Heart left ventricle (tissue), 16 donors: ENCODE results near the gene TRPV5. TPM values are rescaled to one million over a fixed set of nuclear protein-coding genes. Genes with fewer than 3 reads are reported as not detected.

ENCODE experiments used
- ATAC-seq, 4 donors: fragments of 200-7000 bp; cut with Tn5 transposase; one replicate each; pipeline ENCODE4 v1.9.1; 2020 to 2022; ENCODE audit warnings: moderate library complexity in 4 of 4, mild to moderate bottlenecking in 3 of 4, moderate number of reproducible peaks in 1 of 4
- DNase-seq, 5 donors: peaks; one replicate each; pipeline ENCODE4 v3.0.0-alpha.2; 2020
- H3K27ac ChIP-seq, 12 donors: fragments of 200-600 bp; sonication (generic) in 4 of 12; one replicate each; pipeline versions ENCODE4 v1.5.0 to v1.8.0; 2016 to 2022; ENCODE audit warnings: mild to moderate bottlenecking in 2 of 12
- H3K27me3 ChIP-seq, 9 donors: fragments of 200-600 bp; sonication (generic) in 2 of 9; one replicate each; pipeline versions ENCODE4 v1.5.1 to v1.8.0; 2016 to 2022; ENCODE audit warnings: mild to moderate bottlenecking in 3 of 9
- H3K36me3 ChIP-seq, 9 donors: fragments of 200-600 bp; sonication (generic) in 2 of 9; one replicate each; pipeline versions ENCODE4 v1.5.0 to v1.8.0; 2018 to 2022; ENCODE audit warnings: mild to moderate bottlenecking in 2 of 9
- H3K4me1 ChIP-seq, 12 donors: fragments of 200-600 bp; sonication (generic) in 4 of 12; one replicate each; pipeline versions ENCODE4 v1.5.0 to v1.8.0; 2016 to 2022; ENCODE audit warnings: mild to moderate bottlenecking in 3 of 12
- H3K4me3 ChIP-seq, 12 donors: fragments of 200-600 bp; sonication (generic) in 4 of 12; one replicate each; pipeline versions ENCODE4 v1.5.0 to v1.8.0; 2017 to 2022; ENCODE audit warnings: mild to moderate bottlenecking in 9 of 12, moderate library complexity in 4 of 12
- H3K9me3 ChIP-seq, 12 donors: fragments of 200-600 bp; sonication (generic) in 4 of 12; one replicate each; pipeline versions ENCODE4 v1.5.0 to v1.8.0; 2016 to 2022; ENCODE audit warnings: mild to moderate bottlenecking in 1 of 12
- CTCF ChIP-seq, 12 donors: fragments of 200-600 bp; sonication (generic) in 4 of 12; IDR thresholded peaks; one replicate each; pipeline versions ENCODE4 v1.5.0 to v1.8.0; 2018 to 2022; ENCODE audit warnings: antibody characterized with exemption in 12 of 12, mild to moderate bottlenecking in 5 of 12
- POLR2A ChIP-seq, 2 donors: fragments of 450-650 bp; IDR thresholded peaks; one replicate each; pipeline ENCODE4 v1.6.1; 2017; ENCODE audit warnings: antibody characterized with exemption in 2 of 2, mild to moderate bottlenecking in 2 of 2, moderate library complexity in 2 of 2
- WGBS, 4 donors: extraction: QIAGEN DNeasy Blood & Tissue Kit in 2 of 4; methylation state at CpG; one replicate each; pipeline versions ENCODE4 v1.1.5 to v1.1.7; 2013 to 2018; 5-methylcytosine and 5-hydroxymethylcytosine counted together
- intact Hi-C, 10 donors: fragments of 100-400 bp; cut with DNase I; formaldehyde crosslinking; loops; one replicate each; pipeline versions ENCODE4 v1.11.1 to v1.14.2; 2022
- polyA plus RNA-seq, 2 donors: library from polyadenylated mRNA; stranded (reverse); fragments of 200-250 nt; gene quantifications; one replicate each; pipeline ENCODE4 v1.2.3, GENCODE V29; 2013
- total RNA-seq, 9 donors: library from RNA; depleted of rRNA in 2 of 9; stranded (reverse); fragments of >200 nt in 2 of 9; fragmentation: NEBNext Ultra II Directional in 3 of 9; extraction: Animal tissue kit (Norgen Biotek cat#: 25700) in 3 of 9; gene quantifications; one replicate each; pipeline versions ENCODE4 v1.1.0 to v1.2.4, GENCODE V29; 2016 to 2023
- donor health status: ischemic (EF 13 %, LVEDD 7.1; RV severe dilation, severe dysfunction).
- donor health status: healthy with polysubstance abuse.
- donor health status: DM: no; HTN: yes; CAD: no.
- donor health status: DM: no; HTN: no; CAD: no.
- donor health status: ischemic (EF 25% LVEDD 6.9; RV normal size, moderate dysfunction).
- donor health status: ischemic (EF 25% LVEDD 5.7; RV mildly dilated, moderate dysfunction).
- donor health status: healthy.
- donor health status: DM: yes; HTN: yes; CAD: no.
- donor health status: ischemic (EF 35%, LVEDD 5.7; RV mildly dilated, moderate dysfunction).
- donor health status: nonischemic (EF 11% LVEDD 7.7; RV severe dilation, severe dysfunction).
- donor health status: DM: yes; HTN: yes; CAD: no.
- donor health status: PGD.
- donor health status: ischemic (EF 29% LVEDD 5.4; RV normal size, mild dysfunction).
- donor health status: nonischemic (EF 23%, LVEDD 6.1; RV moderate dilation, normal function).

TRPV5 gene
- total and polyA plus RNA-seq, 11 donors: not detected

DNA sequence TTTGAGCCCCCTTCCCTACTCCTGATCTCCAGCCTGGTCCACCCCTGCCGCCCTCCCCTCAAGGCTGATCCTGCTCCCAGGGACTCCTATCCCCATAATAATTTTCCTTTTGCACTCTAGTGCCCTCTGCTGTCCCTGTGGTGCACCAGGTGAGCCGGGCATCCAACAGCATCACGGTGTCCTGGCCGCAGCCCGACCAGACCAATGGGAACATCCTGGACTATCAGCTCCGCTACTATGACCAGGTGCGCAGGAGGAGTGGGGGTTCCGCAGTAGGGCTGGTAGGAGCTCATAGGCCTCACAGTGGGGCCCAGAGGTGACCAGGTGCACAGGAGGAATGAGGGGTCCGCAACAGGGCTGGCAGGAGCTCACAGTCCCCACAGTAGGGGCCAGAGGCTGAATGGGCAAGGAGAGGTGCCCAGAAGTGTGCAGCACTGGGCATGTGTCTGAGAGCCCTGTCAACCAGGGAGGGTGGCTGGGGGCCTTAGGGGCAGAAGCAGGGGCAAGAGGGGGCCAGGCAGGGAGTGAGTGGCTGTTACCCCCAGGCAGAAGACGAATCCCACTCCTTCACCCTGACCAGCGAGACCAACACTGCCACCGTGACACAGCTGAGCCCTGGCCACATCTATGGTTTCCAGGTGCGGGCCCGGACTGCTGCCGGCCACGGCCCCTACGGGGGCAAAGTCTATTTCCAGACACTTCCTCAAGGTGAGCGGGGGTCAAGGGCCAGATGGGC is 67.0 kb downstream of the TRPV5 start:
- Histone ChIP-seq H3K27ac (no peak overlapping the region), H3K4me3 (no peak overlapping the region), H3K36me3 (no peaks in the 10 kb centered on the region), H3K27me3 (peaks cover 0 to 4% (median 0%) of the 10 kb centered on the region in 9 donors), H3K9me3 (no peaks in the 10 kb centered on the region), H3K4me1 (no peaks in the 10 kb centered on the region)
- intact Hi-C loops: loop anchor here in 1 of 10 donors (1.0 kb wide), 1 partner anchor 12 kb away; no protein-coding TSS in a partner anchor
- DNase-seq (peak in 1 of 5 donors; percentile 57), ATAC-seq (peak in 3 of 4 donors; percentile 62 to 75 (median 63))
- 69 to 76% (median 71%) methylated on average over 18 of the region's 18 CpGs for WGBS, 4 donors
- TF ChIP-seq CTCF (IDR thresholded peaks at IDR 0.05) (peak; percentile 32 to 61 (median 45)), POLR2A (IDR thresholded peaks at IDR 0.05) (no peak)

- Histone ChIP-seq H3K4me1 (no peaks in the 10 kb centered on the region), H3K9me3 (no peaks in the 10 kb centered on the region), H3K36me3 (no peaks in the 10 kb centered on the region), H3K27me3 (peaks cover 0 to 4% (median 0%) of the 10 kb centered on the region in 9 donors), H3K4me3 (no peak overlapping the region), H3K27ac (no peak overlapping the region)
- no peak for DNase-seq
- TF ChIP-seq POLR2A (IDR thresholded peaks at IDR 0.05) (no peak), CTCF (IDR thresholded peaks at IDR 0.05) (no peak)
- ATAC-seq: no peak
- WGBS, 4 donors: 36 to 55% (median 54%) methylated on average over 10 to 13 of the region's 13 CpGs
- intact Hi-C loops: loop anchor here in 1 of 10 donors (1.0 kb wide), 1 partner anchor 11 kb away; no protein-coding TSS in a partner anchor
These were observed 67.8 kb downstream of the TRPV5 start for GRCh38 chr7:142865766-142866165.

DNA sequence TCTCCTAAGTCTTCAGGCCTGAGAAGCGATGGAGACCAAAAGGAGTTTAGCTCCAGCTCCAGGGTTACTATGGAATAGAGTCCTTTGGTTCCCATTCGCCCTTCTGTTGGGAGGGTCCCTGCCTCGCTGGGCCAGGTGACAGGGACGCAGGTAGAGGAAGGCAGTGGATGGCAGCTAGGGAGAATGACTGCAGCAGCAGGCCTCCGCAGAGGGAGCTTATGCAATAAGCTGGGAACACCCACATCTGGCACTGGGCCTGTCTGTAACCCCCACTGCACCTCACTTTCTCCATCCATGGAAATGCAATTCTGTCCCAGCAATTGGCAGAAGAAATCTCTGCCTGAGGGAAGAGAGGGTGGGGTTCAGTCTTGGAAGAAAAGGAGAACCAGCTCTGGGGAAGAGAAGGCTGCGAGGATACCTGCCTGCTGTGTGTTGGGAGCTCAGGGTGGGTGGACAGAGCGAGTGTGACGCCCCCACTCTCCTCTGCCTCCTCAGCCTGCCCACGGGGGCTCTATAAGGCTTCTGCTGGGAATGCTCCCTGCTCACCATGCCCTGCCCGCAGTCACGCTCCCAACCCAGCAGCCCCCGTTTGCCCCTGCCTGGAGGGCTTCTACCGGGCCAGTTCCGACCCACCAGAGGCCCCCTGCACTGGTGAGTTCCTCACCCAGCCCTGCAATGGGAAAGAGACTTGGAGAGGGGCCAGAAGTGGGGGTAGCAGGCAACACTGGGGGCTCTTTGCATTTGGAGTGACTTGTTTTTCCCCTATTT is 68.4 kb downstream of the TRPV5 start:
- Histone ChIP-seq H3K4me1 (no peaks in the 10 kb centered on the region), H3K27ac (no peak overlapping the region), H3K36me3 (no peaks in the 10 kb centered on the region), H3K9me3 (no peaks in the 10 kb centered on the region), H3K27me3 (peaks cover 0 to 4% (median 0%) of the 10 kb centered on the region in 9 donors), H3K4me3 (no peak overlapping the region)
- ATAC-seq (no peak), DNase-seq (no peak)
- TF ChIP-seq CTCF (IDR thresholded peaks at IDR 0.05) (no peak), POLR2A (IDR thresholded peaks at IDR 0.05) (no peak)
- intact Hi-C loops: no loop called here
- 68 to 77% (median 75%) methylated on average over 14 of the region's 14 CpGs for WGBS, 4 donors
